SK-N-MC (cell line): ENCODE measurements around the gene AGMO.

ENCODE experiments used
- EZH2 ChIP-seq: fragments of 200-600 bp; sonication (generic); IDR thresholded peaks from one replicate; pipeline ENCODE4 v1.6.1; 2017; ENCODE audit warnings: antibody characterized with exemption
- POLR2AphosphoS5 ChIP-seq: IDR thresholded peaks from 2 replicates; pipeline ENCODE4 v1.6.1; 2012; ENCODE audit warnings: mild to moderate bottlenecking, low read depth, low read length, borderline replicate concordance

- TF ChIP-seq EZH2, result no peak
- no peak for TF ChIP-seq POLR2AphosphoS5
Measured at GRCh38 chr7:15463801-15464666, 97.8 kb downstream of the AGMO start.
